ENCODE results near the gene DHX32.
"Not testable (repeated sequence)": the region's sequence is repeated elsewhere in the genome, so short reads cannot be mapped to it uniquely, and the experiment has no call there.

- not testable (repeated sequence) for TF ChIP-seq POLR2A, CTCF (IDR thresholded peaks at IDR 0.05)
Measured at GRCh38 chr10:125894176-125894575, 13.1 kb upstream of the DHX32 start.
